ENCODE data around the gene SUGP1. TPM values are rescaled to one million over a fixed set of nuclear protein-coding genes. Genes with fewer than 3 reads are reported as not detected.

SUGP1 gene
- polyA plus RNA-seq, 1 donor (not counting 4 experiments of a cell fraction or from before 2014, with no cell fraction given): 28.6 TPM

DNA sequence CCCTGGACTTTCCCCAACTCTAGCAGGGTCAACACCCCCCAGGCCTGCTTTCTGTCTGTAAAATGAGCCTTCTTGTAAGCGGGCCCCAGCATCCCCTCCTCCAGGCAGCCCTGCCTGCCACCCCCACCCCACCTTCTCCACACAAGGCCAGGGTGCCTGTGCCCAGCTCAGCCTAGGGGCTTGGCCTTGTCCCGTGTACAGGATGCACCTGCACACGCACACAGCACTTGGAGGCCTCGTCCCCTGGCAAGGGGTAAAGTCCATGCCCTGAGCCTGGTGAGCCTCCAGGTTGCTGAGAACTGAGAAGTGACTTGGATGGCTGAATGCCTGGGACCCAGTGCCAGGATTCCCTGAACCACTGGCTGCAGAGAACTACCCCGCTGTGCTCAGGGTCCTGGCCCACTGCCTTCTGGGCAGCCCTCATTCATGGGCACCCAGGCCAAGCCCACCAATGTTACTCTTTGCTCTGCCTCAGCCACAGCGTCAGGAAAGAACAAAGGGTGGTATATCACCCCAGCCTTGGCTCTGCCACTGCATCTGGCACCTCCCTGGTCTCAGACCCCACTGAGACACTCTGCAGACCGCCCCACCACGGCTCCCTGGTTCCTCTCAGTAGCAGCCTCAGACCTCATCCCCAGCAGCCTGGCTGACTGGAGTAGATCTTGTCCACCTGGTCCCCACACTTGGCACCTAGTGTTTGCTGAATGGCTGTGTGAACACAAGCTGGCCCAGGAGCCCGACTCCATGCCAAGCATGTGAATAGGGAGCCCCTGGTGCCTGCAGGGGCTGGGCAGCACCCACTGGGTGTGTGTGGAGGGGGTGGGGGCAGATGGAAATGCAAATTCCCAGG, 45.4 kb downstream of the SUGP1 start:
- H3K9ac ChIP-seq (ENCODE audit: control insufficient read depth, extremely low read depth, insufficient read depth, low read length): no peak overlapping the region
- dilution Hi-C loops (cut with MboI; ENCODE audit: extremely low pct_ligation_motif_present, low sequenced_read_pairs): no loop called here

DNA sequence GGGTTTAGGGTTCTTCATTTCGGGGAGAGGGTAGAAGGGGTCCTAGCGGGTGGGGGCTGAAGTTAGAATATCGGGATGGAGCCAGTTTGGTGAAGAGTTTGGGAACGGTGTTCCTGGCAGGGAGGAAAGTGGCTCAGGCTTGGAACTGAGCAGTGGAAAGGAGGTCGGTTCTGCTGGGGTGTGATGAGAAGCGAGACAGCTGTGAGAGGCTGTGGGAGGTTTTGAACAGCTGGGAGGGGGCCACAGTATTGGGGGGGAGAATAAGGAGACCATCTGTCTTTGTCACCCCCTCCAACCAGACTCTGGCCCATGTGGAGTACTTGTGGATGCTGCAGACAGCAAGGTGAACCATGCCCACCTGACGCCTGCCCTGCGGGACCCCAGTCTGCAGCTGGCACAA, 46.2 kb downstream of the SUGP1 start:
- Histone ChIP-seq H3K4me1 (ENCODE audit: control insufficient read depth, extremely low read depth, insufficient read depth, low read length) (no peaks in the 10 kb centered on the region), H4K20me1 (ENCODE audit: control insufficient read depth, extremely low read depth, insufficient read depth, low read length) (peaks cover 3% of the 10 kb centered on the region)
- DNase-seq (ENCODE audit: low read depth, low spot score): no peak

More for the DNA sequence above, 45.4 kb downstream of the SUGP1 start:
- peaks cover 3% of the 10 kb centered on the region for H4K20me1 ChIP-seq (ENCODE audit: control insufficient read depth, extremely low read depth, insufficient read depth, low read length)
- DNase-seq (ENCODE audit: low read depth, low spot score) (no peak), FAIRE-seq (no peak)
- H3K4me1 ChIP-seq (ENCODE audit: control insufficient read depth, extremely low read depth, insufficient read depth, low read length): no peaks in the 10 kb centered on the region
- H3K27ac ChIP-seq (ENCODE audit: control insufficient read depth, insufficient read depth, low read length): no peak overlapping the region
- no peak overlapping the region for H2AFZ ChIP-seq (ENCODE audit: control insufficient read depth, low read length)
- TF ChIP-seq, protein P1, sequence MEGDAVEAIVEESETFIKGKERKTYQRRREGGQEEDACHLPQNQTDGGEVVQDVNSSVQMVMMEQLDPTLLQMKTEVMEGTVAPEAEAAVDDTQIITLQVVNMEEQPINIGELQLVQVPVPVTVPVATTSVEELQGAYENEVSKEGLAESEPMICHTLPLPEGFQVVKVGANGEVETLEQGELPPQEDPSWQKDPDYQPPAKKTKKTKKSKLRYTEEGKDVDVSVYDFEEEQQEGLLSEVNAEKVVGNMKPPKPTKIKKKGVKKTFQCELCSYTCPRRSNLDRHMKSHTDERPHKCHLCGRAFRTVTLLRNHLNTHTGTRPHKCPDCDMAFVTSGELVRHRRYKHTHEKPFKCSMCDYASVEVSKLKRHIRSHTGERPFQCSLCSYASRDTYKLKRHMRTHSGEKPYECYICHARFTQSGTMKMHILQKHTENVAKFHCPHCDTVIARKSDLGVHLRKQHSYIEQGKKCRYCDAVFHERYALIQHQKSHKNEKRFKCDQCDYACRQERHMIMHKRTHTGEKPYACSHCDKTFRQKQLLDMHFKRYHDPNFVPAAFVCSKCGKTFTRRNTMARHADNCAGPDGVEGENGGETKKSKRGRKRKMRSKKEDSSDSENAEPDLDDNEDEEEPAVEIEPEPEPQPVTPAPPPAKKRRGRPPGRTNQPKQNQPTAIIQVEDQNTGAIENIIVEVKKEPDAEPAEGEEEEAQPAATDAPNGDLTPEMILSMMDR (optimal IDR thresholded peaks at IDR 0.05 in 1 of 3, IDR thresholded peaks at IDR 0.05 in 1 of 3, conservative IDR thresholded peaks at IDR 0.05 in 1 of 3; ENCODE audit: extremely low read depth in 1 of 3, insufficient read depth in 2 of 3, low read length in 3 of 3): no peak
- no peak for TF ChIP-seq EZH2 (IDR thresholded peaks at IDR 0.05; ENCODE audit: low read length)
- no peaks in the 10 kb centered on the region for H3K79me2 ChIP-seq (ENCODE audit: control insufficient read depth, insufficient read depth, low read length)
- H3K4me3 ChIP-seq (ENCODE audit: control insufficient read depth in 2 of 3, extremely low read depth in 1 of 3, insufficient read depth in 2 of 3, low read depth in 1 of 3, low read length in 3 of 3): no peak overlapping the region
- no peaks in the 10 kb centered on the region for H3K9me1 ChIP-seq (ENCODE audit: control insufficient read depth, extremely low read depth, insufficient read depth, low read length)
- H3K4me2 ChIP-seq (ENCODE audit: control insufficient read depth, extremely low read depth, insufficient read depth, low read depth, low read length): no peak overlapping the region
- peaks cover 11 to 23% of the 10 kb centered on the region in 2 experiments for H3K36me3 ChIP-seq (ENCODE audit: control insufficient read depth in 2 of 2, extremely low read depth in 1 of 2, insufficient read depth in 2 of 2, low read length in 2 of 2)
- no peaks in the 10 kb centered on the region for H3K9me3 ChIP-seq (ENCODE audit: control insufficient read depth, low read depth, low read length)
- peaks cover 16% of the 10 kb centered on the region for H3K27me3 ChIP-seq (ENCODE audit: control insufficient read depth, extremely low read depth, insufficient read depth, low read length)

More for the DNA sequence above, 46.2 kb downstream of the SUGP1 start:
- Histone ChIP-seq H3K9me3 (ENCODE audit: control insufficient read depth, low read depth, low read length) (no peaks in the 10 kb centered on the region), H3K36me3 (ENCODE audit: control insufficient read depth in 2 of 2, extremely low read depth in 1 of 2, insufficient read depth in 2 of 2, low read length in 2 of 2) (peaks cover 10 to 18% of the 10 kb centered on the region in 2 experiments), H3K27ac (ENCODE audit: control insufficient read depth, insufficient read depth, low read length) (no peak overlapping the region), H3K79me2 (ENCODE audit: control insufficient read depth, insufficient read depth, low read length) (no peaks in the 10 kb centered on the region), H2AFZ (ENCODE audit: control insufficient read depth, low read length) (no peak overlapping the region), H3K9ac (ENCODE audit: control insufficient read depth, extremely low read depth, insufficient read depth, low read length) (no peak overlapping the region), H3K4me2 (ENCODE audit: control insufficient read depth, extremely low read depth, insufficient read depth, low read depth, low read length) (no peak overlapping the region), H3K9me1 (ENCODE audit: control insufficient read depth, extremely low read depth, insufficient read depth, low read length) (no peaks in the 10 kb centered on the region), H3K27me3 (ENCODE audit: control insufficient read depth, extremely low read depth, insufficient read depth, low read length) (peaks cover 16% of the 10 kb centered on the region), H3K4me3 (ENCODE audit: control insufficient read depth in 2 of 3, extremely low read depth in 1 of 3, insufficient read depth in 2 of 3, low read depth in 1 of 3, low read length in 3 of 3) (no peak overlapping the region)
- TF ChIP-seq EZH2 (IDR thresholded peaks at IDR 0.05; ENCODE audit: low read length): no peak
- TF ChIP-seq, protein P1 (optimal IDR thresholded peaks at IDR 0.05 in 1 of 3, IDR thresholded peaks at IDR 0.05 in 1 of 3, conservative IDR thresholded peaks at IDR 0.05 in 1 of 3; ENCODE audit: extremely low read depth in 1 of 3, insufficient read depth in 2 of 3, low read length in 3 of 3): no peak
- dilution Hi-C loops (cut with MboI; ENCODE audit: extremely low pct_ligation_motif_present, low sequenced_read_pairs): no loop called here
- no peak for FAIRE-seq
